H1 (cell line): ENCODE measurements around the gene ACOT11.

Source experiments
- MAFK ChIP-seq: IDR thresholded peaks from 2 replicates; pipeline ENCODE4 v1.6.1; 2012; ENCODE audit warnings: low read depth, mild to moderate bottlenecking, improper control_type of control experiment, low read length
- TF ChIP-seq, protein P1 (sequence below), 3 experiments: IDR thresholded peaks; 1 replicate in 2 of 3; 2 replicates in 1 of 3; pipeline versions ENCODE4 v1.5.1 to v1.6.1; 2011; ENCODE audit warnings: low read length in 3 of 3, mild to moderate bottlenecking in 3 of 3, inconsistent platforms in 2 of 3, low read depth in 1 of 3, moderate library complexity in 1 of 3; ENCODE audit not compliant: insufficient read depth in 1 of 3; ENCODE audit errors: control extremely low read depth in 1 of 3

DNA sequence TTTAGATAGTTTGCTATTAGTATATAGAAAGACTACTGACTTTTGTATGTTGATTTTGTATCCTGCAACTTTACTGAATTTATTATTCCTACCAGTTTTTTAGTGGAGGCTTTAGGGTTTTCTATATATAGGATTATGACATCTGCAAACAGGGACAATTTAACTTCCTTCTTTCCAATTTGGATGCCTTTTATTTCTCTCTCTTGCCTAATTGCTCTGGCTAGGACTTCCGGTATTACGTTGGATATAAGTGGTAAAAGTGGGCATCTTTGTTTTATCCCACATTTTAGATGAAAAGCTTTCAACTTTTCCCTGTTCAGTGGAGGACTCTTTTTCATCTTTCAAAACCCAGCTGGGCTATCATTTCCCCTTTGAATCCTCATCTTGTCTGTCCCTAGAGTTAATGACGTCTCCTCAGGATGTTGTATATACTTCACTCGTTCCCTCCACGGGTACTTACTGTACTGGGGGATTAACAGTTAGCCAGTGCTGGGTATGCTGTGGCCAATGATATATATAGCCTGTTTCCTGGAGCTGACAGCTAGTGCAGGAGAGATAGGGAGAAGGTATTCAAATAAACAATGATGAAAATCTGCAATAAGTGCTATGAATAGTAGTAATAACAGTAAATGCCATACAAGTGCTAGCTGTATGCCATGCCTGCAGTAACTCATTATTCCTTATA lies 9.8 kb downstream of the ACOT11 start:
- TF ChIP-seq, protein P1, sequence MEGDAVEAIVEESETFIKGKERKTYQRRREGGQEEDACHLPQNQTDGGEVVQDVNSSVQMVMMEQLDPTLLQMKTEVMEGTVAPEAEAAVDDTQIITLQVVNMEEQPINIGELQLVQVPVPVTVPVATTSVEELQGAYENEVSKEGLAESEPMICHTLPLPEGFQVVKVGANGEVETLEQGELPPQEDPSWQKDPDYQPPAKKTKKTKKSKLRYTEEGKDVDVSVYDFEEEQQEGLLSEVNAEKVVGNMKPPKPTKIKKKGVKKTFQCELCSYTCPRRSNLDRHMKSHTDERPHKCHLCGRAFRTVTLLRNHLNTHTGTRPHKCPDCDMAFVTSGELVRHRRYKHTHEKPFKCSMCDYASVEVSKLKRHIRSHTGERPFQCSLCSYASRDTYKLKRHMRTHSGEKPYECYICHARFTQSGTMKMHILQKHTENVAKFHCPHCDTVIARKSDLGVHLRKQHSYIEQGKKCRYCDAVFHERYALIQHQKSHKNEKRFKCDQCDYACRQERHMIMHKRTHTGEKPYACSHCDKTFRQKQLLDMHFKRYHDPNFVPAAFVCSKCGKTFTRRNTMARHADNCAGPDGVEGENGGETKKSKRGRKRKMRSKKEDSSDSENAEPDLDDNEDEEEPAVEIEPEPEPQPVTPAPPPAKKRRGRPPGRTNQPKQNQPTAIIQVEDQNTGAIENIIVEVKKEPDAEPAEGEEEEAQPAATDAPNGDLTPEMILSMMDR (IDR thresholded peaks at IDR 0.05; ENCODE audit: control extremely low read depth in 1 of 3, insufficient read depth in 1 of 3, low read depth in 1 of 3, low read length in 3 of 3): no peak
- no peak for TF ChIP-seq MAFK
